Small intestine (tissue), 7 donors: ENCODE results near the gene ADAD2. TPM values are rescaled to one million over a fixed set of nuclear protein-coding genes. Genes with fewer than 3 reads are reported as not detected.
"Not testable (repeated sequence)": the region's sequence is repeated elsewhere in the genome, so short reads cannot be mapped to it uniquely, and the experiment has no call there.

Source experiments
- DNase-seq, 2 donors: peaks; one replicate each; pipeline versions ENCODE4 v3.0.0 to v3.0.0-alpha.2; 2013
- FAIRE-seq: peaks from 2 replicates; lab custom pipeline; 2012; peaks lifted over from hg19 to GRCh38; lab: Jason Lieb, UNC
- H3K27ac ChIP-seq, 3 donors: one replicate each; pipeline ENCODE4 v1.5.1; 2013; ENCODE audit warnings: low read length in 2 of 3, mild to moderate bottlenecking in 2 of 3, control low read depth in 1 of 3, inconsistent platforms in 1 of 3, low read depth in 1 of 3, moderate library complexity in 1 of 3
- H3K27me3 ChIP-seq, 3 donors: one replicate each; pipeline ENCODE4 v1.6.1; 2013; ENCODE audit warnings: low read length in 3 of 3, inconsistent platforms in 1 of 3; ENCODE audit not compliant: control insufficient read depth in 3 of 3, insufficient read depth in 3 of 3
- H3K36me3 ChIP-seq, 3 donors: one replicate each; pipeline ENCODE4 v1.6.1; 2013; ENCODE audit warnings: low read length in 3 of 3, inconsistent platforms in 1 of 3, low read depth in 1 of 3, mild to moderate bottlenecking in 1 of 3, moderate library complexity in 1 of 3; ENCODE audit not compliant: control insufficient read depth in 3 of 3, insufficient read depth in 2 of 3
- H3K4me1 ChIP-seq, 3 donors: one replicate each; pipeline ENCODE4 v1.6.1; 2013; ENCODE audit warnings: low read length in 2 of 3, inconsistent platforms in 1 of 3, low read depth in 1 of 3, mild to moderate bottlenecking in 1 of 3, moderate library complexity in 1 of 3; ENCODE audit not compliant: control insufficient read depth in 3 of 3, insufficient read depth in 2 of 3
- H3K4me3 ChIP-seq, 3 donors: one replicate each; pipeline ENCODE4 v1.5.1; 2013; ENCODE audit warnings: low read length in 3 of 3, control low read depth in 1 of 3, inconsistent platforms in 1 of 3, low read depth in 1 of 3, mild to moderate bottlenecking in 1 of 3, moderate library complexity in 1 of 3
- H3K9me3 ChIP-seq, 2 donors: one replicate each; pipeline ENCODE4 v1.6.1; 2013; ENCODE audit warnings: low read depth in 1 of 2, low read length in 1 of 2; ENCODE audit not compliant: control insufficient read depth in 2 of 2, insufficient read depth in 1 of 2
- WGBS, 3 donors: extraction: QIAGEN DNeasy Blood & Tissue Kit; methylation state at CpG; one replicate each; pipeline ENCODE4 v1.1.7; 2013; 5-methylcytosine and 5-hydroxymethylcytosine counted together
- polyA plus RNA-seq, 4 donors: library from polyadenylated mRNA; stranded (reverse) in 3 of 4; unstranded in 1 of 4; fragments of 200-250 nt in 3 of 4; fragments of 120-200 nt in 1 of 4; gene quantifications; one replicate each; pipeline versions ENCODE4 v1.2.1 to v1.2.3, GENCODE V29; 2013
- donor health status: healthy with polysubstance abuse.
- donor health status: control.
- donor health status: control.
- donor health status: Bipolar disorder and iron deficiency.
- donor health status: healthy.

ADAD2 gene
- polyA plus RNA-seq, 4 donors, result 0.22 to 0.27 TPM; not detected in 2

DNA sequence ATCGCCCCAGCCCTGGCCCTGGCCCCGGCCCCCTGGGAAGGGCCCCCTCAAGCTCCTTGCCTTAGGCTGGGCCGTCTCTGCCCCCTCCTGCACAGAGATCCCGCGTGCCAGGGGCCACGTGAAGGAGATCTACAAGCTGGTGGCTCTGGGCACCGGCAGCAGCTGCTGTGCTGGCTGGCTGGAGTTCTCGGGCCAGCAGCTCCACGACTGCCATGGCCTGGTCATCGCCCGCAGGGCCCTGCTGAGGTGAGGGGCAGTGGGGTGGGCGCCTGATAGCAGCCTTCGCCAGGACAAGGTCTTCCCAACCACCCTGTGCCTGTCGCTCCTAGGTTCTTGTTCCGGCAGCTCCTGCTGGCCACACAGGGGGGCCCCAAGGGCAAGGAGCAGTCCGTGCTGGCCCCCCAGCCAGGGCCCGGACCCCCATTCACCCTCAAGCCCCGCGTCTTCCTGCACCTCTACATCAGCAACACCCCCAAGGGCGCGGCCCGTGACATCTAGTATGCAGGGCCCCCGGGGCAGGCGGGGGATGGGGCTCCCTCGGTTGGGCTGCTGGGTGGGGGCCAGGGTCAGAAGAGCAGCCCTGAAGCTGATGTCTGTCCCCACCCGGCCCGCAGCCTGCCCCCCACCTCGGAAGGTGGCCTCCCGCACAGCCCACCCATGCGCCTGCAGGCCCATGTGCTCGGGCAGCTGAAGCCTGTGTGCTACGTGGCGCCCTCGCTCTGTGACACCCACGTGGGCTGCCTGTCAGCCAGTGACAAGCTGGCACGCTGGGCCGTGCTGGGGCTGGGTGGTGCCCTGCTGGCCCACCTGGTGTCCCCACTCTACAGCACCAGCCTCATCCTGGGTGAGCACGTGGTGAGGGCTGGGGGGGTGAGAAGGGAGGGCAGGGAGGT, 4.5 kb downstream of the ADAD2 start:
- FAIRE-seq (no peak), DNase-seq (no peak)
- no peaks in the 10 kb centered on the region for H3K9me3 ChIP-seq
- H3K4me3 ChIP-seq, result no peak overlapping the region
- WGBS, 3 donors, result 80 to 82% (median 80%) methylated on average over 36 to 38 of the region's 38 CpGs
- H3K27me3 ChIP-seq, result peaks cover 0 to 6% (median 0%) of the 10 kb centered on the region in 3 donors
- no peaks in the 10 kb centered on the region for H3K4me1 ChIP-seq
- H3K27ac ChIP-seq, result no peak overlapping the region
- no peaks in the 10 kb centered on the region for H3K36me3 ChIP-seq

DNA sequence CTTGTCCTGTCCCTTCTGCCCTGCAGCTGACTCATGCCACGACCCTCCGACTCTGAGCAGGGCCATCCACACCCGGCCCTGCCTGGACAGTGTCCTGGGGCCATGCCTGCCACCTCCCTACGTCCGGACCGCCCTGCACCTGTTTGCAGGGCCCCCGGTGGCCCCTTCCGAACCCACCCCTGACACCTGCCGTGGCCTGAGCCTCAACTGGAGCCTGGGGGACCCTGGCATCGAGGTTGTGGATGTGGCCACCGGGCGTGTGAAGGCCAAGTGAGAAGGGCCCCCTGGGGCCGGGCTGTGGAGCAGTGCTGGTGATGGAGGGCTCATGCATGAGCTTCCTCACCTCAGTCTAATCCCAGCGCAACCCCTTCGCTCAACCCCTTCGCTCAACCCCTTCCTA, 5.1 kb downstream of the ADAD2 start:
- no peak for DNase-seq
- Histone ChIP-seq H3K4me3 (no peak overlapping the region), H3K9me3 (no peaks in the 10 kb centered on the region), H3K36me3 (no peaks in the 10 kb centered on the region), H3K27ac (no peak overlapping the region), H3K27me3 (peaks cover 0 to 6% (median 0%) of the 10 kb centered on the region in 3 donors), H3K4me1 (no peaks in the 10 kb centered on the region)
- no peak for FAIRE-seq
- 84 to 93% (median 87%) methylated on average over 13 to 16 of the region's 16 CpGs for WGBS, 3 donors

DNA sequence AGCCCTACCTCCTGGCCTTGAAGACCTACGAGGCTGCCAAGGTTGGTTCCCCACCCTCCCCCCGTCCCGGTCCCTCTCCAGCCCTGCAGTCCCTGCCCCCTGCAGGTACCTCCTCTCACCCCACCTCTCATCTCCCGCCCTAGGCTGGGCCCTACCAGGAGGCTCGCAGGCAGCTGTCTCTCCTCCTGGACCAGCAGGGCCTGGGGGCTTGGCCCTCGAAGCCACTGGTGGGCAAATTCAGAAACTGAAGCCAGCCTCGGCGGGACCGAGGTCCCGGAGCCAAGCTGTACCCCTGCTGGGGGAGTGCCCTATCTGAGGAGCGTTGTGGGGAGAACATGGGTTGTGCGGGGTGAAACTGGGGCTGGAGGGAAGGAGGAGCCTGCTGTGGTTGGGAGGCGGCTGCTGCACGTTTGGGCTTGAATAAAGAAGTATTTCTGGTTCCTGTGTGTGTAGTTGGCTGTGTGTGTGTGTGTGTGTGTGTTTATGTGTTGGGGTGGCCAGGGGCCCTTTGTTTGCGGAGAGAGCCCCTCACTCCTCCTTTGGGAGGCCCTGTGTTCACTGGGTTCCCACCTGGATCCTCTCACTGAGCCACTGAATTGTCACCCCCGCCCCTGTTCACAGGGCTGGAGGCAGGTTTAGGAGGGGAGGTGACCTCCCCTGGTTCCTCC, 5.9 kb downstream of the ADAD2 start:
- DNase-seq (no peak), FAIRE-seq (no peak)
- Histone ChIP-seq H3K4me3 (no peak overlapping the region), H3K4me1 (no peaks in the 10 kb centered on the region), H3K27me3 (peaks cover 0 to 6% (median 0%) of the 10 kb centered on the region in 3 donors), H3K36me3 (no peaks in the 10 kb centered on the region), H3K27ac (no peak overlapping the region), H3K9me3 (no peaks in the 10 kb centered on the region)
- 59 to 75% (median 75%) methylated on average over 15 to 16 of the region's 16 CpGs for WGBS, 3 donors

DNA sequence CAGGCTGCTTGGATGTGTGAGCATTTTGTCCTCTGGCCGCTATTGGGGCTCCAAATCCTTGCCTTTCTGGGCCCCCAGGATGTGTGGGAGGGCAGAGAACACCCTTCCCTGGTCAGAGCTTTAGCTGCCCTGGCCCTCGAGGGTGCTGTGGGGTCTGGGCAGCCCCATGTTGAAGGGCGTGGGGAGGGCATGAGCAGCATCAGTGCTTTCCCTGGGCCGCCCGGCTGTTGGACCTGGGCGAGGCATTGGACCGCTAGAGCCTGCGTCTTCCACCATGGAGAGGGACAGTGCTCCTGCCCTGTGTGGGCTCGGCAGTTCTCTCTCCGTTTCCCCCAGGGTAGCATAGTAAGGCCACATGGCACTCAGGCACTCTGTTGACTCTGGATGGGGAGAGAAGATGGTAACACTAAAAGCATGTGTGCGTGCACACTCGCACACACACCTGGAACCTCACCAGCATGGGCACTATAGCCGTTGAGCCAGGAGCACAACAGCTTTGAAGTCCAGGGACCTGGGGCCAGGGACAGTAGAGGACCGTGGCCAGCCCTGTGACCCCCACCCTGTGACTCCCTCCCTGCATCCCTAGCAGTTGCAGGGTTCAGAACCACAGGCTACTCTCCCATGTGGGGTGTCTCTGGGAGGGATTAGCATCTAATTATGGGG, 6.6 kb downstream of the ADAD2 start:
- no peak for FAIRE-seq
- Histone ChIP-seq H3K27ac (no peak overlapping the region), H3K9me3 (no peaks in the 10 kb centered on the region), H3K27me3 (peaks cover 0 to 6% (median 0%) of the 10 kb centered on the region in 3 donors), H3K4me1 (no peaks in the 10 kb centered on the region), H3K36me3 (no peaks in the 10 kb centered on the region), H3K4me3 (no peak overlapping the region)
- DNase-seq, result no peak
- 82 to 90% (median 86%) methylated on average over 14 of the region's 14 CpGs for WGBS, 3 donors

DNA sequence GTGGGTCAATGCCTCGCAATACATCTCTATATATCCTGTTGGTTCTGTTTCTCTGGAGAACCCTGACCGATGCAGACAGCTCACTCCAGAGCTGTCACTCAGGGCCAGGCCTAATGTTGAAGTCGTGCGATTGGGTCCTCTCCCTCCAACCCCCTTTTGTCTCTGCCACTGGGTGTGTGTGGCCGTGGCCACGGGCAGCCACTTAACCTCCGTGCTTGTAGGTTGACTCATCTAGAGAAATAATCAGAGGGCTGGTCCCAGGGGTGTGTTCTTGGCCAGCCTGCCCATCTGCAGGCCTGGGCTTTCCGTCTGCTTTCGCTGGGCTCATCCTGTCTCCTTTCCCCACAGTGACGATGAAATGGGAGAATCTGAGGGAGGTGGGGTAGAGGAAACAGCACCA, 7.4 kb downstream of the ADAD2 start:
- Histone ChIP-seq H3K27me3 (peaks cover 0 to 6% (median 0%) of the 10 kb centered on the region in 3 donors), H3K9me3 (no peaks in the 10 kb centered on the region), H3K27ac (no peak overlapping the region), H3K4me3 (no peak overlapping the region), H3K4me1 (no peaks in the 10 kb centered on the region), H3K36me3 (no peaks in the 10 kb centered on the region)
- no peak for FAIRE-seq
- 65 to 81% (median 74%) methylated on average over 10 of the region's 10 CpGs for WGBS, 3 donors
- DNase-seq, result no peak

DNA sequence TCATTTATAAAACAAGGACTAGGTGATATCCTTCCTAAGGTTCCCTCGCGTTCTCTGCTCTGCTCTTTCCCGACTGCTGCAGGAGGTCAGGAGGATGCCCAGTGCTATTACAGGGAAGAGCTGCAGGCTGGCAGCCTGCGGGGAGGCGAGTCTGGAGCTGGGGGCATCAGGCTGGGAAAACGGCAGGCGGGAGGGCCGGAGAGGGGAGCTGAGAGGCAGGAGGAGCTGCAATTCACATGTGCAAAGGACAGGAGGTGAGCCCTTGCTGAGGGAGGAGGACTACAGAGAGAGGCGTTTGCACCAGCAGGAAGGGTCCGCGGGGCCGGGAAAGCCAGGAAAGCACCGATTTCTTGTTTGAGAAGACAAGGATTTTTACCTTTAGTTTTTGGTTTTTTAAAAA, 8.1 kb downstream of the ADAD2 start:
- no peak overlapping the region for H3K4me3 ChIP-seq

DNA sequence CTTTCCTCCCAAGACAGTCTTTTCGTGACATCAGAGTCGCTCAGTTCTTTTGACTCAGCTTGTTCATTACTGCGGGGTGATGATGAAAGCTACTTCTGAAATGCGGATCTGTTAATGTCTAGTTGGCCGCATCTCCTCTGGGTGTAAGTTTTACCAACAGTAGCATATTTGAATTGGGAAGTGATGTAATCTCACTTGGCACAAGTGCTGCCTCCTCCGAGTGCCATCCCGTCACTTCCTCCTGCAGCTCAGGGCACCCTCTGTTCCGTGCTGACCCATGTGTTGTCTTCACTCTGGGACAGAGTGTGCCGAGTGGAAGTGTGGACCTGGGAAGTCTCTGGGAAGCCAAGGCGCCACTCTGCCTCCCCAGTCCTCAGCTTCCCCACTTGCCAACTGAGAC, 8.9 kb downstream of the ADAD2 start:
- FAIRE-seq, result no peak
- Histone ChIP-seq H3K27me3 (peaks cover 0 to 6% (median 0%) of the 10 kb centered on the region in 3 donors), H3K4me3 (no peak overlapping the region), H3K9me3 (no peaks in the 10 kb centered on the region), H3K4me1 (no peaks in the 10 kb centered on the region), H3K36me3 (no peaks in the 10 kb centered on the region), H3K27ac (no peak overlapping the region)
- 69 to 79% (median 70%) methylated on average over 10 of the region's 10 CpGs for WGBS, 3 donors
- no peak for DNase-seq

More for the DNA sequence above, 8.1 kb downstream of the ADAD2 start:
- DNase-seq (no peak), FAIRE-seq (no peak)
- no peaks in the 10 kb centered on the region for H3K9me3 ChIP-seq
- no peaks in the 10 kb centered on the region for H3K4me1 ChIP-seq
- H3K36me3 ChIP-seq, result no peaks in the 10 kb centered on the region
- H3K27me3 ChIP-seq, result peaks cover 0 to 6% (median 0%) of the 10 kb centered on the region in 3 donors
- WGBS, 3 donors, result 61 to 70% (median 70%) methylated on average over 13 of the region's 13 CpGs
- no peak overlapping the region for H3K27ac ChIP-seq

DNA sequence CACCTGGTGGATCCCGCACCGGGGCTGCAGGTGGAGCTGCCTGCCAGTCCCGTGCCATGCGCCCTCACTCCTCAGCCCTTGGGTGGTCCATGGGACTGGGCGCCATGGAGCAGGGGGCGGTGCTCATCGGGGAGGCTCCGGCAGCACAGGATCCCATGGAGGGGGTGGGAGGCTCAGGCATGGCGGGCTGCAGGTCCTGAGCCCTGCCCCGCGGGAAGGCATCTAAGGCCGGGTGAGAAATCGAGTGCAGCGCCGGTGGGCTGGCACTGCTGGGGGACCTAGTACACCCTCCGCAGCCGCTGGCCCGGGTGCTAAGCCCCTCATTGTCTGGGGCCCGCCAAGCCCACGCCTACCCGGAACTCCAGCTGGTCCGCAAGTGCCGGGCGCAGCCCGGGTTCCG, 13.6 kb downstream of the ADAD2 start:
- not testable (repeated sequence) for H3K4me1 ChIP-seq, H3K9me3 ChIP-seq, FAIRE-seq, H3K36me3 ChIP-seq, H3K27me3 ChIP-seq, H3K27ac ChIP-seq, H3K4me3 ChIP-seq, DNase-seq
- WGBS, 3 donors, result 90 to 96% (median 96%) methylated on average over 24 to 26 of the region's 26 CpGs
